ENCODE measurements around the gene NEK7.

Gene NEK7

DNA sequence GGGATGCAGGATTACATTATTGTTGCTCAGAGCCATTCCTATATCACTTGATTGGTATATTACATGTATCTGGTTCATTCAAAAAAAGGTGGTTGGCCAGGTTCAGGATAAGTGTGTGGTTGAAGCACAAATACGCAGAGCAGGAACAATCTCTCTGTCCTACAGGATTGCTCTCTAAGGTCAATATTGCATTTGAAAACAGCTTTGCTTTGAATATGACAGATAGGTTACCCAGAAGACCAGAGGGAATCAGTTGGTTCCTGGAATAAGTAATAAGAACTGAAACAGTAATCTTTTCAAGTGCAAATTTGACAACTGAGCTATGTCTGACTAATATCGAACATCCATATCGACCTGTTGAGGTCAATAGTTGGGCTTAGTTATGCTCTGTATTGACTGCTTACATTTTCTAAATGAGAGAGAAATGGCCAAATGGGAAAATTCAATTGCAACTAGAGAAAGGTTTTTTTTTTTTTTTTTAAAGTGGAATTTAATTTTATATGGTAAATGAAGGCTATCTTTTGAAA is 206.9 kb downstream of the NEK7 start:
- no peak for DNase-seq

DNA sequence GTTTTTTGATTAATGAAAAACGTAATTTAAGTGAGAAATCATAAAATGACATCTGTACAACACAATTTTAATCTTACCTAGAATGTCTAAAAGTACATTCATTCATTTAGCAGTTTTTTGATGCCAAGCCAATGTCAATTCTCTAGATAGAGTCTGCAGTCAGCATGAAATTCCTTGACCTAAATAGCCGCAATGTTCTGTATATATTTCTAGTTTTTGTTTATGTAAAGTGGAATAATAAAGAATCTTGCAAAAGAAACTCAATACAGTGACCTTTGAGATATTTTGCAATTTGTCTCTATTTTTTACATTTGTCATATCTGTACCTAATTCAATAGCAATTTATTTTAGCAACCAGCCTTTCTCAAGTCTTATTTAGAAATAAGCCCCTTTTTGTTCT is 207.7 kb downstream of the NEK7 start:
- no peak for DNase-seq

GRCh38 chr1:198367296-198367695 is 210.5 kb downstream of the NEK7 start:
- no peak for DNase-seq

GRCh38 chr1:198370996-198371395 is 214.2 kb downstream of the NEK7 start:
- no peak for DNase-seq
